HCEC 1CT (cell line): ENCODE results near the gene LILRB1.
"Not testable (repeated sequence)": the region's sequence is repeated elsewhere in the genome, so short reads cannot be mapped to it uniquely, and the experiment has no call there.

Source experiments
- DNase-seq: peaks from one replicate; pipeline ENCODE4 v3.0.0-alpha.2; 2017

Gene LILRB1

GRCh38 chr19:54665530-54665929 is 35.2 kb downstream of the LILRB1 start:
- no peak for DNase-seq

- no peak for DNase-seq
Observed at GRCh38 chr19:54667217-54667616, 36.9 kb downstream of the LILRB1 start.

- DNase-seq = no peak
Observed at GRCh38 chr19:54668353-54668752, 38.1 kb downstream of the LILRB1 start.

GRCh38 chr19:54670576-54671357 is 40.5 kb downstream of the LILRB1 start:
- no peak for DNase-seq

- DNase-seq = no peak
Observed at GRCh38 chr19:54673222-54673621, 42.9 kb downstream of the LILRB1 start.

- DNase-seq = peak; percentile 4
Observed at GRCh38 chr19:54674021-54674617, 43.8 kb downstream of the LILRB1 start.

GRCh38 chr19:54676210-54676834 is 46.0 kb downstream of the LILRB1 start:
- peak; percentile 13 for DNase-seq

- DNase-seq = no peak
Observed at GRCh38 chr19:54677217-54677616, 46.9 kb downstream of the LILRB1 start.

GRCh38 chr19:54681596-54681995 is 51.3 kb downstream of the LILRB1 start:
- DNase-seq = not testable (repeated sequence)

- no peak for DNase-seq
Observed at GRCh38 chr19:54682306-54682856, 52.1 kb downstream of the LILRB1 start.

- DNase-seq = no peak
Observed at GRCh38 chr19:54684527-54684926, 54.2 kb downstream of the LILRB1 start.
